IMR-90 (cell line): Measurements from ENCODE around the gene WAC.

ENCODE experiments used
- BHLHE40 ChIP-seq: fragments of 150-350 bp; IDR thresholded peaks from 2 replicates; pipeline ENCODE4 v1.6.1; 2016; ENCODE audit warnings: mild to moderate bottlenecking, low read depth, low read length
- POLR2A ChIP-seq: IDR thresholded peaks from 2 replicates; pipeline ENCODE4 v1.6.1; 2012; ENCODE audit warnings: mild to moderate bottlenecking, low read depth, low read length
- RCOR1 ChIP-seq: IDR thresholded peaks from 2 replicates; pipeline ENCODE4 v1.6.1; 2012; ENCODE audit warnings: mild to moderate bottlenecking, low read length, improper control_type of control experiment; ENCODE audit not compliant: insufficient replicate concordance
- TF ChIP-seq, protein P1 (sequence below): conservative IDR thresholded peaks from 2 replicates; pipeline ENCODE4 v1.5.1; 2012; ENCODE audit warnings: mild to moderate bottlenecking, low read depth, low read length, improper control_type of control experiment

GRCh38 chr10:28595613-28596012 lies 62.7 kb downstream of the WAC start:
- TF ChIP-seq, protein P1, sequence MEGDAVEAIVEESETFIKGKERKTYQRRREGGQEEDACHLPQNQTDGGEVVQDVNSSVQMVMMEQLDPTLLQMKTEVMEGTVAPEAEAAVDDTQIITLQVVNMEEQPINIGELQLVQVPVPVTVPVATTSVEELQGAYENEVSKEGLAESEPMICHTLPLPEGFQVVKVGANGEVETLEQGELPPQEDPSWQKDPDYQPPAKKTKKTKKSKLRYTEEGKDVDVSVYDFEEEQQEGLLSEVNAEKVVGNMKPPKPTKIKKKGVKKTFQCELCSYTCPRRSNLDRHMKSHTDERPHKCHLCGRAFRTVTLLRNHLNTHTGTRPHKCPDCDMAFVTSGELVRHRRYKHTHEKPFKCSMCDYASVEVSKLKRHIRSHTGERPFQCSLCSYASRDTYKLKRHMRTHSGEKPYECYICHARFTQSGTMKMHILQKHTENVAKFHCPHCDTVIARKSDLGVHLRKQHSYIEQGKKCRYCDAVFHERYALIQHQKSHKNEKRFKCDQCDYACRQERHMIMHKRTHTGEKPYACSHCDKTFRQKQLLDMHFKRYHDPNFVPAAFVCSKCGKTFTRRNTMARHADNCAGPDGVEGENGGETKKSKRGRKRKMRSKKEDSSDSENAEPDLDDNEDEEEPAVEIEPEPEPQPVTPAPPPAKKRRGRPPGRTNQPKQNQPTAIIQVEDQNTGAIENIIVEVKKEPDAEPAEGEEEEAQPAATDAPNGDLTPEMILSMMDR: no peak
- TF ChIP-seq POLR2A (no peak), BHLHE40 (no peak), RCOR1 (no peak)
